ENCODE measurements around the gene DSG3. TPM values are rescaled to one million over a fixed set of nuclear protein-coding genes. Genes with fewer than 3 reads are reported as not detected.
"Not testable (repeated sequence)": the region's sequence is repeated elsewhere in the genome, so short reads cannot be mapped to it uniquely, and the experiment has no call there.

The DSG3 gene
- total and polyA plus RNA-seq, 7 donors = under 0.01 to 1.1 TPM; not detected in 5

DNA sequence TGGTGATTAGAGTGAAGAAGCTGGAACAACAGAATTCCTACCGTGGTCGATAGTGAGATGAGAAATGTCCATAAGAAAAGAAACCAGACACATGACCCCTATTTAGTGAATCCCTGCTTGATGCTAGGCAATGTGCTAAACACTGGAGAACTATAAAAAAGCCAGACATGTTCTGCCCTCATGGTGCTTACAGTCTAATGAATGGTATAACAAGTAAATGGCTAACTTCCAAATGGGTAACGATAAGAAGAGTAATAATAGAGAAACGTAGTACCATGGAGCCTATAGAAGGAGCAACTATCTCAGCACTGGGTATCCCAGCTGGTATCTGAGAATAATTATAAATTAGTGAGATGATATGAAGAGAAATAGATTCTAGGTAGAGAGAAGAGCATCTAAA, 55.5 kb downstream of the DSG3 start:
- Histone ChIP-seq H3K36me3 (no peaks in the 10 kb centered on the region), H3K27me3 (peaks cover 0 to 18% (median 0%) of the 10 kb centered on the region in 3 donors), H3K27ac (no peak overlapping the region), H3K4me3 (no peak overlapping the region), H3K4me1 (peaks cover 0 to 12% (median 11%) of the 10 kb centered on the region in 4 donors), H3K9me3 (no peaks in the 10 kb centered on the region)
- WGBS, 2 donors = 91 to 94% methylated on average over 4 of the region's 4 CpGs
- TF ChIP-seq POLR2AphosphoS5 (IDR thresholded peaks at IDR 0.05) = no peak
- no peak for TF ChIP-seq POLR2A (IDR thresholded peaks at IDR 0.05)
- TF ChIP-seq, protein P1, sequence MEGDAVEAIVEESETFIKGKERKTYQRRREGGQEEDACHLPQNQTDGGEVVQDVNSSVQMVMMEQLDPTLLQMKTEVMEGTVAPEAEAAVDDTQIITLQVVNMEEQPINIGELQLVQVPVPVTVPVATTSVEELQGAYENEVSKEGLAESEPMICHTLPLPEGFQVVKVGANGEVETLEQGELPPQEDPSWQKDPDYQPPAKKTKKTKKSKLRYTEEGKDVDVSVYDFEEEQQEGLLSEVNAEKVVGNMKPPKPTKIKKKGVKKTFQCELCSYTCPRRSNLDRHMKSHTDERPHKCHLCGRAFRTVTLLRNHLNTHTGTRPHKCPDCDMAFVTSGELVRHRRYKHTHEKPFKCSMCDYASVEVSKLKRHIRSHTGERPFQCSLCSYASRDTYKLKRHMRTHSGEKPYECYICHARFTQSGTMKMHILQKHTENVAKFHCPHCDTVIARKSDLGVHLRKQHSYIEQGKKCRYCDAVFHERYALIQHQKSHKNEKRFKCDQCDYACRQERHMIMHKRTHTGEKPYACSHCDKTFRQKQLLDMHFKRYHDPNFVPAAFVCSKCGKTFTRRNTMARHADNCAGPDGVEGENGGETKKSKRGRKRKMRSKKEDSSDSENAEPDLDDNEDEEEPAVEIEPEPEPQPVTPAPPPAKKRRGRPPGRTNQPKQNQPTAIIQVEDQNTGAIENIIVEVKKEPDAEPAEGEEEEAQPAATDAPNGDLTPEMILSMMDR (IDR thresholded peaks at IDR 0.05) = no peak
- no peak for TF ChIP-seq EP300 (IDR thresholded peaks at IDR 0.05)
- intact Hi-C loops (cut with DNase I) = no loop called here
- no peak for DNase-seq

DNA sequence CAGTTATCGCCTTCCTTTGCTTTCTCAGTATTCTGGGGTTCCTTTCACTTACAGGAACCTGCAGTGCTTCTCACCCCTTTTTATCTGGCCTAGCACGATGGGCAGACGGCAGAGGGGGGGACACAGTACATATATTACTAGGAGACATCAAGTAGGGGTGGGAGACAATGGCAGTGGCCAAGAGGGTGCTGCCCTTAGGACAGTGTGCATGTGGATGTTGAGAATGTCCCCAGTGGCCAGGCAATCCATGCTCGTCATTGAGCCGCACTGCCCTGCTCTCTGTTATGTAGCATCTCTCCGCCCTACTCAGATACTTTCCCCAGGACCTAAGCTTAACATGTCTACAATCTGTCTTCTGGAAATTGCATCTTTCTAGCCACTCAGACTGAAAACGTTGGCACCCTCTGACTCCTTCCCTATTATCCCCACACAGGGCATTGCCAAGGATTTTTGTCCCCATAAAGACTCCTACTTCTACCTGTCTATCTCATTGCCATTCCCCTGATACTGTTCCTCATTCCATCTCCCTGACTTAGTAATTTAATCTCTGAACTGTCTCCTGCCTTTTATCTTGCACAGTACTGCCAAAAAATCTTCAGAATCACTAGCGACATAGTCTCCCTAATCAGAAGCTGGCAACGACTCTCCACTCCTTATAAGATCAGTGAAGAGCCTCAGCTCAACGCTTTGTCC, 57.1 kb downstream of the DSG3 start:
- no peak for DNase-seq
- intact Hi-C loops (cut with DNase I) = no loop called here
- H3K4me1 ChIP-seq = no peaks in the 10 kb centered on the region
- no peak for TF ChIP-seq EP300 (IDR thresholded peaks at IDR 0.05)
- TF ChIP-seq POLR2AphosphoS5 (IDR thresholded peaks at IDR 0.05) = no peak
- no peak for TF ChIP-seq POLR2A (IDR thresholded peaks at IDR 0.05)
- TF ChIP-seq, protein P1 (IDR thresholded peaks at IDR 0.05) = no peak
- H3K4me3 ChIP-seq = no peak overlapping the region
- no peaks in the 10 kb centered on the region for H3K9me3 ChIP-seq
- peaks cover 0 to 5% (median 0%) of the 10 kb centered on the region in 3 donors for H3K27me3 ChIP-seq
- H3K27ac ChIP-seq = no peak overlapping the region
- no peaks in the 10 kb centered on the region for H3K36me3 ChIP-seq
- WGBS, 2 donors = 60 to 72% methylated on average over 10 of the region's 10 CpGs

DNA sequence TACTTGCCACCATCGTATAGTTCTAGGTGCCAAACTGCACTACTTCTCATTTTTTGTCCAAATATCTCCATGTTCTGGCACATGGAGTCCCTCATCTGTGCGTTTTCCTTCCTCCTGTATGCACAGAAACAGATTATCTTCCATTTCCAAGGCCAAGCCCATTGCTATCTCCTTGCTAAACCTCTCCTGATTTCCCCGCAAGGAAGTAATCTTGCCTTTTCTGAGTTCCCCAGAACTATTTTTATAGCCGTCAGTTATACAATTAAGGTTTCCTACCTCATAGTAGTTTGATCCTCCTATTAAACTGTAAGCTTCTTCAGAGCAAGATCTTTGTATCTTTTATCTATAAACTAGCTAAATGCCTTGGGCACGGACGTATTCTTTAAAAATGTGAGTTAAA, 57.6 kb downstream of the DSG3 start:
- Histone ChIP-seq H3K9me3 (no peaks in the 10 kb centered on the region), H3K27ac (no peak overlapping the region), H3K27me3 (peaks cover 0 to 4% (median 0%) of the 10 kb centered on the region in 3 donors), H3K4me3 (no peak overlapping the region), H3K4me1 (no peaks in the 10 kb centered on the region), H3K36me3 (no peaks in the 10 kb centered on the region)
- intact Hi-C loops (cut with DNase I) = no loop called here
- WGBS, 2 donors = 11 to 52% methylated on average over 6 of the region's 6 CpGs
- TF ChIP-seq EP300 (IDR thresholded peaks at IDR 0.05) (no peak), POLR2AphosphoS5 (IDR thresholded peaks at IDR 0.05) (no peak), POLR2A (IDR thresholded peaks at IDR 0.05) (no peak)
- TF ChIP-seq, protein P1 (IDR thresholded peaks at IDR 0.05) = no peak
- DNase-seq = no peak

DNA sequence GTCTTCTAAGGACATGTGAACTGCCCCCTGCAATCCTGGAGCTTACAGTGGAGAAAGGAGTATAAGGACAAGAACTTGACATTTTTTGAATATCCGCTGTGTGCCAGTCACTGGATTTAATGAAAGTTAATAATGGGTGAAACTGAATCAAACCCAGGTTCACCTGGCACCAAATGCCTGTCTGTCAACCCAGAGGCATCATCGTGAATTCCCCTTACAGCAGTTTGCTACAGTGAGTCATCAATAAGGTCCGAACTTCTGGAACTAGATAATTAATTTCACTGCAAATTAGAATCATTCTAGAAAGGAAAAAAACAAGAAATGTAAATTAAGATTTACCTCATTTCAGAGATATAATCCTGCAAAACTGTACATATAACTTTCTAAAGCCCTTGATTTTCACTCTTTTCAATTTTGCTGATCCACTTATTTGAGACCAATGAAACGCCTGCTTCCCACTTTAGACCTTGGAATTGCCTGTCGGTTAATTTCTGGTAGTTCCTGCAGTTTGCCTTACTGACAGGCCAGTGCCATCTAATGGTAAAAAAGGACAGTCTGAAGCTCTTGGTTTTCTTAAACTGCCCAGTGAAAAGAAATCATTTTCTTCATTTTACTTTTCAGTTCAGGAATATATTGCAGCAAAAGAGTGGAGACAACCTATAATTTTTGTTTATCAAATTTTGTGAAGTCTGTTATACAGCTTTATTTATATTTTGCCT, 58.6 kb downstream of the DSG3 start:
- H3K36me3 ChIP-seq = no peaks in the 10 kb centered on the region
- H3K27me3 ChIP-seq = peaks cover 0 to 4% (median 0%) of the 10 kb centered on the region in 3 donors
- H3K9me3 ChIP-seq = no peaks in the 10 kb centered on the region
- TF ChIP-seq, protein P1 (IDR thresholded peaks at IDR 0.05) = no peak
- TF ChIP-seq POLR2AphosphoS5 (IDR thresholded peaks at IDR 0.05) = no peak
- TF ChIP-seq EP300 (IDR thresholded peaks at IDR 0.05) = no peak
- TF ChIP-seq POLR2A (IDR thresholded peaks at IDR 0.05) = no peak
- DNase-seq = no peak
- 58 to 74% methylated on average over 5 of the region's 5 CpGs for WGBS, 2 donors
- intact Hi-C loops (cut with DNase I) = no loop called here
- no peaks in the 10 kb centered on the region for H3K4me1 ChIP-seq
- no peak overlapping the region for H3K27ac ChIP-seq
- no peak overlapping the region for H3K4me3 ChIP-seq

DNA sequence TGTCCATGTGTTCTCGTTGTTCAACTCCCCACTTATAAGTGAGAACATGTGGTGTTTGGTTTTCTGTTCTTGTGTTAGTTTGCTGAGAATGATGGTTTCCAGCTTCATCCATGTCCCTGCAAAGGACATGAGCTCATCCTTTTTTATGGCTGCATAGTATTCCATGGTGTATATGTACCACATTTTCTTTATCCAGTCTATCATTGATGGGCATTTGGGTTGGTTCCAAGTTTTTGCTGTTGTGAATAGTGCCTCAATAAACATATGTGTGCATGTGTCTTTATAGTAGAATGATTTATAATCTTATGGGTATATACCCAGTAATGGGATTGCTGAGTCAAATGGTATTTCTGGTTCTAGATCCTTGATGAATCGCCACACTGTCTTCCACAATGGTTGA, 59.6 kb downstream of the DSG3 start:
- H3K9me3 ChIP-seq; H3K36me3 ChIP-seq; DNase-seq; H3K4me1 ChIP-seq; intact Hi-C loops (cut with DNase I); H3K4me3 ChIP-seq; H3K27me3 ChIP-seq; H3K27ac ChIP-seq: not testable (repeated sequence)
- 94 to 97% methylated on average over 2 of the region's 2 CpGs for WGBS, 2 donors

Data from sigmoid colon (tissue), 7 donors.